A673 (cell line): ENCODE results near the gene ZFYVE28. TPM values are rescaled to one million over a fixed set of nuclear protein-coding genes. Genes with fewer than 3 reads are reported as not detected.

Experiments
- BruUV-seq: library from RNA; stranded (reverse); fragments of 400-500 nt; replicated peaks from 2 replicates; lab custom pipeline; 2021; lab: Mats Ljungman, UMichigan
- CTCF ChIA-PET: fragments of 300-600 bp; sonication (Branson Sonifier 250); formaldehyde crosslinking; loops from one replicate; lab custom pipeline; 2022; ENCODE audit warnings: antibody characterized with exemption; lab: Charles Lee
- POLR2A ChIA-PET: fragments of 300-600 bp; sonication (Branson Sonifier 250); formaldehyde crosslinking; loops from one replicate; lab custom pipeline; 2022; ENCODE audit warnings: antibody characterized with exemption; ENCODE audit not compliant: low non-redundant PET; lab: Charles Lee
- DNase-seq: peaks from one replicate; pipeline ENCODE4 v3.0.0-alpha.2; 2015; ENCODE audit warnings: low spot score
- H3K27ac ChIP-seq: fragments of 200-600 bp; sonication (generic); 2 replicates; pipeline ENCODE4 v1.5.1; 2016; ENCODE audit warnings: mixed run types, low read depth, mild to moderate bottlenecking, mixed read lengths, antibody characterized with exemption, low read length; ENCODE audit not compliant: poor library complexity, severe bottlenecking
- H3K27me3 ChIP-seq: fragments of 200-600 bp; sonication (generic); replicated peaks from 2 replicates; pipeline ENCODE4 v1.6.1; 2017; ENCODE audit warnings: mixed run types, low read depth, mild to moderate bottlenecking, mixed read lengths, antibody characterized with exemption, low read length; ENCODE audit not compliant: insufficient read depth, poor library complexity
- H3K36me3 ChIP-seq: fragments of 200-600 bp; sonication (generic); 2 replicates; pipeline ENCODE4 v1.6.1; 2016; ENCODE audit warnings: mixed run types, mild to moderate bottlenecking, mixed read lengths, antibody characterized with exemption, low read length; ENCODE audit not compliant: insufficient read depth, poor library complexity, severe bottlenecking
- H3K4me1 ChIP-seq: fragments of 200-600 bp; sonication (generic); 2 replicates; pipeline ENCODE4 v1.6.1; 2017; ENCODE audit warnings: mixed run types, mild to moderate bottlenecking, mixed read lengths, antibody characterized with exemption, low read length; ENCODE audit not compliant: insufficient read depth, poor library complexity, severe bottlenecking
- H3K4me3 ChIP-seq: fragments of 200-600 bp; sonication (generic); 2 replicates; pipeline ENCODE4 v1.5.1; 2016; ENCODE audit warnings: low read depth, mixed run types, mild to moderate bottlenecking, mixed read lengths, low read length; ENCODE audit not compliant: poor library complexity, severe bottlenecking
- H3K9me3 ChIP-seq: fragments of 200-600 bp; sonication (generic); 2 replicates; pipeline ENCODE4 v1.6.1; 2016; ENCODE audit warnings: mixed run types, low read depth, mild to moderate bottlenecking, mixed read lengths, antibody characterized with exemption, low read length; ENCODE audit not compliant: poor library complexity, severe bottlenecking
- EZH2 ChIP-seq: fragments of 200-600 bp; sonication (generic); IDR thresholded peaks from 2 replicates; pipeline ENCODE4 v1.6.1; 2017; ENCODE audit warnings: borderline replicate concordance, low read depth, mild to moderate bottlenecking, mixed read lengths, antibody characterized with exemption, low read length; ENCODE audit not compliant: poor library complexity, severe bottlenecking
- intact Hi-C: fragments of 100-400 bp; cut with micrococcal nuclease; formaldehyde crosslinking; loops from one replicate; pipeline ENCODE4 v1.10.0; 2022; ENCODE audit not compliant: unreplicated experiment
- total RNA-seq: library from RNA; stranded (reverse); gene quantifications from 2 replicates; pipeline ENCODE4 v1.2.3, GENCODE V29; 2021
- TF ChIP-seq, protein P1 (sequence below): fragments of 300-800, 200-600 bp; sonication (generic); conservative IDR thresholded peaks from 2 replicates; pipeline ENCODE4 v1.5.1; 2017; ENCODE audit warnings: low read depth, mild to moderate bottlenecking, antibody characterized with exemption, low read length, moderate library complexity, mixed read lengths

The ZFYVE28 gene
- total RNA-seq, 1 experiment from 2014 or later, result 8.6 TPM

DNA sequence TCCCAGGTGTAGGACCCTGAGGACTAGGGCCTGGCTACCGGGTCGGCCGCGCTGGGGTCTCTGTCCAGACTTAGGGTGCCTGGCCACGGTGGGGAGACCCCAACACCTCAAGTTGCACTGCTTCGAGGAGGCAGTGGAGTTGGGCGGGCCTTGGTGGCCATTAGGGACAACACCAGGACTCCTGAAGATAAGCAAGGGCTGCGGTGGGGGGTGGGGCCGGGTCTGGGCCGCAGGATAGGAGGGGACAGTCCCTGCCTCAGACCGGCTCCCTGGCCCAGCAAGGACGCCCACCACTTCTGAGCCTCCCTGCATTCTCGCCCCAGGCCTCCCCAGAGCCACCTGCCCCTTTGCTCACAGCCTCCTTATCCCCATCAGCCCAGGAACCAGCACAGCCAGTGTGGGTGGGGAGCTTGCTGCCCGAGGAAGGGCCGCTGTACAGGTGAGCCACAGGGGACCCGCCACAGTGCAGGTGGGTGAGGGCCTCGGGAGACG is 151.1 kb downstream of the ZFYVE28 start:
- BruUV-seq, result no TSS peak
- ChIA-PET POLR2A (no interaction called here), CTCF (no interaction called here)
- TF ChIP-seq EZH2, result no peak
- TF ChIP-seq, protein P1, sequence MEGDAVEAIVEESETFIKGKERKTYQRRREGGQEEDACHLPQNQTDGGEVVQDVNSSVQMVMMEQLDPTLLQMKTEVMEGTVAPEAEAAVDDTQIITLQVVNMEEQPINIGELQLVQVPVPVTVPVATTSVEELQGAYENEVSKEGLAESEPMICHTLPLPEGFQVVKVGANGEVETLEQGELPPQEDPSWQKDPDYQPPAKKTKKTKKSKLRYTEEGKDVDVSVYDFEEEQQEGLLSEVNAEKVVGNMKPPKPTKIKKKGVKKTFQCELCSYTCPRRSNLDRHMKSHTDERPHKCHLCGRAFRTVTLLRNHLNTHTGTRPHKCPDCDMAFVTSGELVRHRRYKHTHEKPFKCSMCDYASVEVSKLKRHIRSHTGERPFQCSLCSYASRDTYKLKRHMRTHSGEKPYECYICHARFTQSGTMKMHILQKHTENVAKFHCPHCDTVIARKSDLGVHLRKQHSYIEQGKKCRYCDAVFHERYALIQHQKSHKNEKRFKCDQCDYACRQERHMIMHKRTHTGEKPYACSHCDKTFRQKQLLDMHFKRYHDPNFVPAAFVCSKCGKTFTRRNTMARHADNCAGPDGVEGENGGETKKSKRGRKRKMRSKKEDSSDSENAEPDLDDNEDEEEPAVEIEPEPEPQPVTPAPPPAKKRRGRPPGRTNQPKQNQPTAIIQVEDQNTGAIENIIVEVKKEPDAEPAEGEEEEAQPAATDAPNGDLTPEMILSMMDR, result no peak
- Histone ChIP-seq H3K9me3 (no peaks in the 10 kb centered on the region), H3K4me1 (no peaks in the 10 kb centered on the region), H3K36me3 (no peaks in the 10 kb centered on the region), H3K4me3 (no peak overlapping the region), H3K27ac (no peak overlapping the region), H3K27me3 (no peaks in the 10 kb centered on the region)
- DNase-seq, result no peak
- intact Hi-C loops, result loop anchor here (10.0 kb wide), 1 partner anchor 147 kb away; the partner anchor contains the start of genes CFAP99 and ZFYVE28

DNA sequence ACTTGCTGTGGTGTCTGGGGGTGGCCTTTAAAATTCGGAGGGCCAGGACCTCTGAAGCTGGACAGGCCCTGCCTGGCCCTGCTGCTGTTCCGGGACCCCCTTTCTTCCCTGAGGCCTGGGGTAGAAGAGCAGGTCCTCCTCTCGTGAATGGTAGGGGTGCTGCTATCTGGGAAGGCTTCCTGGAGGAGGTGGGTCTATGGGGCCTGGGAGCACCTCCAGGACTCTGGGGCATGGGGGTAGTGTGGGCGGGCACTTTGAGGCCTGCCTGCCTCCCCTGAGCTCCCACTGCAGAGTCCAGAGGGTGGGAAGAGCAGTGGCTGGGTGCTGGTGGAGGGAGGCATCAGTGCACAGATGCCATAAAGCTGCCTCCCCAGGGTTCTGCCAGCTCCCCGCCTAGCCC is 151.6 kb downstream of the ZFYVE28 start:
- ChIA-PET CTCF (no interaction called here), POLR2A (no interaction called here)
- TF ChIP-seq, protein P1, result no peak
- no peak for TF ChIP-seq EZH2
- intact Hi-C loops, result loop anchor here (10.0 kb wide), 1 partner anchor 148 kb away; the partner anchor contains the start of genes CFAP99 and ZFYVE28
- H3K27ac ChIP-seq, result no peak overlapping the region
- H3K36me3 ChIP-seq, result no peaks in the 10 kb centered on the region
- no peaks in the 10 kb centered on the region for H3K9me3 ChIP-seq
- H3K4me1 ChIP-seq, result no peaks in the 10 kb centered on the region
- no peak overlapping the region for H3K4me3 ChIP-seq
- no peak for DNase-seq
- no peaks in the 10 kb centered on the region for H3K27me3 ChIP-seq
- BruUV-seq, result no TSS peak

DNA sequence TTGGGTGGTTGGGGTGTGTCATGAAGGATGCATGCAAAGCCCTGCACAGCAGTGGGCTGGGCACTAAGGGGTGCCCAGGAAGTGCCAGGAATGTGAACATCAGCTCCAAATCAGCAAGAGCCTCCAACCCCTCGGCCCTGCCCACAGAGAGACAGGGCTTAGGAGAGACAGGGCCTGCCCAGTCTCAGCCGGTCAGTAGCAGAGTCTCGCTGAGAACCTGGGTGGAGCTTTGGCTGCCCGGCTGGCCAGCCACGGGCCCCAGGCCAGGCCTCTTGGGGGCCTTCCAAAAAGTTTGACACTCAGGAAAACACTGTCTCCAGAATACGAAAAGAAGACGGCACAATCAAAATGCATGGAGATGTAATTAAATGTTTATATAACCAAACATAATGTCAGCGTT is 152.3 kb downstream of the ZFYVE28 start:
- no TSS peak for BruUV-seq
- Histone ChIP-seq H3K9me3 (no peaks in the 10 kb centered on the region), H3K4me1 (no peaks in the 10 kb centered on the region), H3K36me3 (no peaks in the 10 kb centered on the region), H3K4me3 (no peak overlapping the region), H3K27me3 (no peaks in the 10 kb centered on the region), H3K27ac (no peak overlapping the region)
- no peak for TF ChIP-seq EZH2
- TF ChIP-seq, protein P1, result no peak
- ChIA-PET CTCF (no interaction called here), POLR2A (no interaction called here)
- intact Hi-C loops, result loop anchor here (10.0 kb wide), 1 partner anchor 149 kb away; the partner anchor contains the start of genes CFAP99 and ZFYVE28
- no peak for DNase-seq
